WTC11 (cell line): ENCODE measurements around the gene AXIN2. TPM values are rescaled to one million over a fixed set of nuclear protein-coding genes. Genes with fewer than 3 reads are reported as not detected.

ENCODE experiments used
- ATAC-seq: fragments of 200-7000 bp; cut with Tn5 transposase; 2 replicates; pipeline ENCODE4 v1.10.0; 2021; ENCODE audit warnings: mild to moderate bottlenecking, moderate library complexity
- CTCF ChIA-PET: fragments of 300-600 bp; sonication (Branson Sonifier 250); formaldehyde crosslinking; loops from one replicate; lab custom pipeline; 2021; ENCODE audit warnings: antibody characterized with exemption; lab: Charles Lee
- POLR2A ChIA-PET: fragments of 350-600 bp; sonication (Branson Sonifier 250); formaldehyde crosslinking; loops from one replicate; lab custom pipeline; 2021; ENCODE audit warnings: antibody characterized with exemption; lab: Charles Lee
- DNase-seq: peaks from one replicate; pipeline ENCODE4 v3.0.0; 2021; ENCODE audit warnings: low spot score
- H3K27ac Mint-ChIP-seq: 2 replicates; pipeline ENCODE4 v1.8.0; 2021; ENCODE audit warnings: mixed read lengths
- H3K27me3 Mint-ChIP-seq: 2 replicates; pipeline ENCODE4 v1.8.0; 2021; ENCODE audit warnings: low read depth, mild to moderate bottlenecking, moderate library complexity, mixed read lengths
- H3K36me3 Mint-ChIP-seq: 2 replicates; pipeline ENCODE4 v1.8.0; 2021; ENCODE audit warnings: mixed read lengths
- H3K4me1 Mint-ChIP-seq: 2 replicates; pipeline ENCODE4 v1.8.0; 2022; ENCODE audit warnings: mixed read lengths
- H3K4me3 Mint-ChIP-seq: 2 replicates; pipeline ENCODE4 v1.8.0; 2021; ENCODE audit warnings: mild to moderate bottlenecking, moderate library complexity, mixed read lengths
- H3K9me3 Mint-ChIP-seq: 2 replicates; pipeline ENCODE4 v1.8.0; 2021; ENCODE audit warnings: mixed read lengths
- ATF6 ChIP-seq: sonication (generic); formaldehyde crosslinking; IDR thresholded peaks from 2 replicates; pipeline ENCODE4 v1.8.1; 2023; ENCODE audit warnings: mild to moderate bottlenecking, missing genetic modification reagents
- E2F1 ChIP-seq: sonication (generic); formaldehyde crosslinking; IDR thresholded peaks from 2 replicates; pipeline ENCODE4 v1.8.0; 2022; ENCODE audit warnings: mild to moderate bottlenecking, missing genetic modification reagents
- E2F4 ChIP-seq: sonication (generic); formaldehyde crosslinking; IDR thresholded peaks from 2 replicates; pipeline ENCODE4 v1.8.1; 2022; ENCODE audit warnings: low read depth, mild to moderate bottlenecking, moderate library complexity, missing genetic modification reagents, borderline replicate concordance
- EMX1 ChIP-seq: fragments of 250-450 bp; sonication (Bioruptor Pico); IDR thresholded peaks from 2 replicates; pipeline ENCODE4 v1.8.0; 2021; ENCODE audit warnings: mild to moderate bottlenecking
- ERG ChIP-seq: fragments of 250-450 bp; sonication (Bioruptor Pico); IDR thresholded peaks from 2 replicates; pipeline ENCODE4 v1.8.0; 2021; ENCODE audit warnings: mild to moderate bottlenecking
- ETV6 ChIP-seq: sonication (generic); formaldehyde crosslinking; IDR thresholded peaks from 2 replicates; pipeline ENCODE4 v1.8.1; 2022; ENCODE audit warnings: mild to moderate bottlenecking, missing genetic modification reagents
- FOXP1 ChIP-seq: sonication (generic); formaldehyde crosslinking; IDR thresholded peaks from 2 replicates; pipeline ENCODE4 v1.8.0; 2022; ENCODE audit warnings: missing genetic modification reagents, mild to moderate bottlenecking, moderate library complexity, borderline replicate concordance
- IRF2 ChIP-seq: sonication (generic); formaldehyde crosslinking; IDR thresholded peaks from 2 replicates; pipeline ENCODE4 v1.8.0; 2022; ENCODE audit warnings: low read depth, missing genetic modification reagents, borderline replicate concordance
- JUN ChIP-seq: sonication (generic); formaldehyde crosslinking; IDR thresholded peaks from 2 replicates; pipeline ENCODE4 v1.8.0; 2023; ENCODE audit warnings: mild to moderate bottlenecking, missing genetic modification reagents
- MLX ChIP-seq: sonication (generic); formaldehyde crosslinking; IDR thresholded peaks from 2 replicates; pipeline ENCODE4 v1.8.1; 2023; ENCODE audit warnings: mild to moderate bottlenecking, missing genetic modification reagents, moderate library complexity
- NR3C1 ChIP-seq: sonication (generic); formaldehyde crosslinking; conservative IDR thresholded peaks from 2 replicates; pipeline ENCODE4 v1.8.1; 2023; ENCODE audit warnings: low read depth, mild to moderate bottlenecking, missing genetic modification reagents
- RELA ChIP-seq: sonication (generic); formaldehyde crosslinking; IDR thresholded peaks from 2 replicates; pipeline ENCODE4 v1.8.1; 2022; ENCODE audit warnings: missing genetic modification reagents, mild to moderate bottlenecking, borderline replicate concordance
- RORB ChIP-seq: fragments of 250-450 bp; sonication (Bioruptor Pico); IDR thresholded peaks from 2 replicates; pipeline ENCODE4 v1.9.0; 2021; ENCODE audit warnings: mild to moderate bottlenecking
- SMAD3 ChIP-seq: sonication (generic); formaldehyde crosslinking; IDR thresholded peaks from 2 replicates; pipeline ENCODE4 v1.8.0; 2022; ENCODE audit warnings: missing genetic modification reagents, mild to moderate bottlenecking, borderline replicate concordance
- SMAD4 ChIP-seq: sonication (generic); formaldehyde crosslinking; IDR thresholded peaks from 2 replicates; pipeline ENCODE4 v1.8.0; 2022; ENCODE audit warnings: mild to moderate bottlenecking, missing genetic modification reagents
- TCF7 ChIP-seq: sonication (generic); formaldehyde crosslinking; IDR thresholded peaks from 2 replicates; pipeline ENCODE4 v1.8.0; 2022; ENCODE audit warnings: mild to moderate bottlenecking, low read depth, missing genetic modification reagents, moderate library complexity
- ZNF317 ChIP-seq: sonication (generic); formaldehyde crosslinking; IDR thresholded peaks from 2 replicates; pipeline ENCODE4 v1.8.1; 2023; ENCODE audit warnings: low read depth, mild to moderate bottlenecking, moderate library complexity, missing genetic modification reagents, borderline replicate concordance
- total RNA-seq: library from RNA; stranded (reverse); gene quantifications from 3 replicates; pipeline ENCODE4 v1.2.3, GENCODE V29; 2021

The AXIN2 gene
- total RNA-seq, 1 experiment from 2014 or later, result 35.0 TPM

- no peaks in the 10 kb centered on the region for H3K27me3 Mint-ChIP-seq
- ATAC-seq (no peak), DNase-seq (no peak)
- POLR2A ChIA-PET, result no interaction called here
- no peak for TF ChIP-seq TCF7 (CRISPR knock-in tag)
- TF ChIP-seq ETV6 (CRISPR knock-in tag), result no peak
- TF ChIP-seq IRF2 (CRISPR knock-in tag), result no peak
- H3K4me3 Mint-ChIP-seq, result no peak overlapping the region
- H3K36me3 Mint-ChIP-seq, result peaks cover 58% of the 10 kb centered on the region
- peak overlapping the region; percentile 67; the same call in 1 of the 2 replicates for H3K27ac Mint-ChIP-seq
- H3K9me3 Mint-ChIP-seq, result peaks cover 5% of the 10 kb centered on the region
- CTCF ChIA-PET, result no interaction called here
- H3K4me1 Mint-ChIP-seq, result peaks cover 62% of the 10 kb centered on the region
Observed at GRCh38 chr17:65541453-65541852, 20.0 kb downstream of the AXIN2 start.

GRCh38 chr17:65539630-65540266 lies 21.7 kb downstream of the AXIN2 start:
- H3K27me3 Mint-ChIP-seq, result no peaks in the 10 kb centered on the region
- H3K4me1 Mint-ChIP-seq, result peaks cover 52% of the 10 kb centered on the region
- no peak for DNase-seq
- no peak for ATAC-seq
- TF ChIP-seq ZNF317 (CRISPR knock-in tag), result no peak
- TF ChIP-seq MLX (CRISPR knock-in tag), result no peak
- no peak for TF ChIP-seq FOXP1
- no peak for TF ChIP-seq NR3C1 (CRISPR knock-in tag)
- TF ChIP-seq JUN (CRISPR knock-in tag), result no peak
- TF ChIP-seq E2F4 (CRISPR knock-in tag), result no peak
- no peak for TF ChIP-seq SMAD3 (CRISPR knock-in tag)
- TF ChIP-seq ERG, result no peak
- TF ChIP-seq RELA, result no peak
- no peak for TF ChIP-seq IRF2 (CRISPR knock-in tag)
- no peak for TF ChIP-seq EMX1 (CRISPR knock-in tag)
- no peak for TF ChIP-seq RORB (CRISPR knock-in tag)
- no peak for TF ChIP-seq ATF6 (CRISPR knock-in tag)
- TF ChIP-seq E2F1 (CRISPR knock-in tag), result no peak
- TF ChIP-seq SMAD4 (CRISPR knock-in tag), result no peak
- TF ChIP-seq, all 79 proteins: peak for 0
- H3K4me3 Mint-ChIP-seq, result no peak overlapping the region
- H3K36me3 Mint-ChIP-seq, result peaks cover 69% of the 10 kb centered on the region
- ChIA-PET POLR2A (interaction anchor here (1.2 kb wide), 1 partner anchor 9 kb away, joined by 3 read pairs; no protein-coding TSS in a partner anchor), CTCF (interaction anchor here (0.6 to 2.5 kb wide), 7 partner anchors 10 to 652 kb away, joined by 3 to 7 read pairs (median 4); partner anchors contain the start of gene CEP112)
- H3K27ac Mint-ChIP-seq, result peak overlapping the region; percentile 85
- H3K9me3 Mint-ChIP-seq, result peaks cover 5% of the 10 kb centered on the region
